C4-2B (cell line): ENCODE measurements around the gene KASH5.

ENCODE experiments used
- ZFX ChIP-seq: fragments of 450-650 bp; IDR thresholded peaks from 2 replicates; pipeline ENCODE4 v1.6.1; 2017
- TF ChIP-seq, protein P1 (sequence below): fragments of 450-650 bp; conservative IDR thresholded peaks from 2 replicates; pipeline ENCODE4 v1.5.1; 2017; ENCODE audit warnings: mild to moderate bottlenecking

DNA sequence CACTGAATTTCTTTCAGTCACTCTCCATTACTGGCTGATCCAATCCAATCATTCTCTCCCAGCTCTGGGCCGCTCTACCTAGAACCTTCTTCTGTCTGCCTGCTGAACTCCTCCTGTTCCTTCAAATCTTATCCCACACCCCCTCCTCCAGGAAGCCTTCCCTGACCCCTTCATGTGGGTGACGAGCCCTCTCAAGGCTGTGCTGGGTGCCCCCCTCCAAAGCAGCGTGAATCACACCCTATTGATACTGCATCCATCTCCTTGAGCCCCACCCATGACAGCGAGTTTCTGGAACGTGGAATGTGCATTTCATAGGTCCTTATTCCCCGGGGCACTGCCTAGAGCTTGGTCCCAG, 60.4 kb downstream of the KASH5 start:
- TF ChIP-seq, protein P1, sequence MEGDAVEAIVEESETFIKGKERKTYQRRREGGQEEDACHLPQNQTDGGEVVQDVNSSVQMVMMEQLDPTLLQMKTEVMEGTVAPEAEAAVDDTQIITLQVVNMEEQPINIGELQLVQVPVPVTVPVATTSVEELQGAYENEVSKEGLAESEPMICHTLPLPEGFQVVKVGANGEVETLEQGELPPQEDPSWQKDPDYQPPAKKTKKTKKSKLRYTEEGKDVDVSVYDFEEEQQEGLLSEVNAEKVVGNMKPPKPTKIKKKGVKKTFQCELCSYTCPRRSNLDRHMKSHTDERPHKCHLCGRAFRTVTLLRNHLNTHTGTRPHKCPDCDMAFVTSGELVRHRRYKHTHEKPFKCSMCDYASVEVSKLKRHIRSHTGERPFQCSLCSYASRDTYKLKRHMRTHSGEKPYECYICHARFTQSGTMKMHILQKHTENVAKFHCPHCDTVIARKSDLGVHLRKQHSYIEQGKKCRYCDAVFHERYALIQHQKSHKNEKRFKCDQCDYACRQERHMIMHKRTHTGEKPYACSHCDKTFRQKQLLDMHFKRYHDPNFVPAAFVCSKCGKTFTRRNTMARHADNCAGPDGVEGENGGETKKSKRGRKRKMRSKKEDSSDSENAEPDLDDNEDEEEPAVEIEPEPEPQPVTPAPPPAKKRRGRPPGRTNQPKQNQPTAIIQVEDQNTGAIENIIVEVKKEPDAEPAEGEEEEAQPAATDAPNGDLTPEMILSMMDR = no peak
- no peak for TF ChIP-seq ZFX
